ENCODE results near the gene CENPM.

DNA sequence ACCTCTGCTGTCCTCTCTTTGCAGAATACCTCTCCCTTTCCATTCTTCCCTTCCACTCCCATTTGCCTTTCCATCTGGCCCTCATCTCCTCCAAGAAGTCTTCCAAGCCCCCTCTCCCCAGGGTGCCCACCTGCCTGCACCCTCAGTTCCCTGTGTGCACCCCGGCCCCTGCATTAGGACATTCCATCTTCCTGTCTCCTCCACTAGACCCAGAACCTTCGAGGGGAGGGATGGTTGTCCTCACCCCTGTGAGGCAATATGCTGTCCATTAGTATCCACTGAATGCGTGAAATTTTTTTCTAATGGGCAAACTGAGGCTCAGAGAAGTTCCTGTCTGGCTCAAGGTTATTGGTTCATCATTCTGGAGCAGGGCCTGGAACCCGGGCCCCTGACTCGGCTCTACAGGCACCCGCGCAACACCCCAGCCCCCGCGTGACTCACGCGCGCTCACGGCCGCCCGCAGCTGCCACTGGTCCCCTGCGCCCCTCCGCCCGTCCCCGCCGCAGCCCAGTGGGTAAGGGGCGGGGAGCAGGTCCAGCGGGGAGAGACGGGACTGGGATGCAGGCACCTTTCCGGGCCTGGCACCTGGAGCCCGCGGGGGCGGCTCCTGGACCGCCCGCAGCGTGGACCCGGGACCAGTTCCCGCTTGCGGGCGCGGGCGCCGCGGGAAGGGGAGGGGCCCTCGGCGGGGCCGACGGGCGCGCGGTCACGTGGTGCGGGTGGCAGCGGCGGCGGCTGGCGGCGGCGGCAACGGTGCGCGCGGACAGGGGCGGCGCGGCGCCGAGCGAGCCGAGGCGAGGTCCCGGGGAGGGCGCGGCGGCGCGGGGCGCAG lies 29.3 kb upstream of the CENPM start:
- TF ChIP-seq, protein P1, sequence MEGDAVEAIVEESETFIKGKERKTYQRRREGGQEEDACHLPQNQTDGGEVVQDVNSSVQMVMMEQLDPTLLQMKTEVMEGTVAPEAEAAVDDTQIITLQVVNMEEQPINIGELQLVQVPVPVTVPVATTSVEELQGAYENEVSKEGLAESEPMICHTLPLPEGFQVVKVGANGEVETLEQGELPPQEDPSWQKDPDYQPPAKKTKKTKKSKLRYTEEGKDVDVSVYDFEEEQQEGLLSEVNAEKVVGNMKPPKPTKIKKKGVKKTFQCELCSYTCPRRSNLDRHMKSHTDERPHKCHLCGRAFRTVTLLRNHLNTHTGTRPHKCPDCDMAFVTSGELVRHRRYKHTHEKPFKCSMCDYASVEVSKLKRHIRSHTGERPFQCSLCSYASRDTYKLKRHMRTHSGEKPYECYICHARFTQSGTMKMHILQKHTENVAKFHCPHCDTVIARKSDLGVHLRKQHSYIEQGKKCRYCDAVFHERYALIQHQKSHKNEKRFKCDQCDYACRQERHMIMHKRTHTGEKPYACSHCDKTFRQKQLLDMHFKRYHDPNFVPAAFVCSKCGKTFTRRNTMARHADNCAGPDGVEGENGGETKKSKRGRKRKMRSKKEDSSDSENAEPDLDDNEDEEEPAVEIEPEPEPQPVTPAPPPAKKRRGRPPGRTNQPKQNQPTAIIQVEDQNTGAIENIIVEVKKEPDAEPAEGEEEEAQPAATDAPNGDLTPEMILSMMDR (conservative IDR thresholded peaks at IDR 0.05; ENCODE audit: low read length) = no peak
- no peak for TF ChIP-seq EZH2phosphoT487 (IDR thresholded peaks at IDR 0.05; ENCODE audit: borderline replicate concordance)
